HL-60 (cell line): ENCODE results near the gene PCK1.

Experiments
- CTCF ChIP-seq: IDR thresholded peaks from one replicate; pipeline ENCODE4 v1.5.1; 2011; ENCODE audit warnings: low read length, control low read depth, inconsistent platforms; ENCODE audit not compliant: insufficient read depth
- POLR2AphosphoS5 ChIP-seq: IDR thresholded peaks from 2 replicates; pipeline ENCODE4 v1.6.1; 2012; ENCODE audit warnings: low read depth
- SPI1 ChIP-seq: IDR thresholded peaks from 2 replicates; pipeline ENCODE4 v1.6.1; 2012; ENCODE audit warnings: low read depth, mild to moderate bottlenecking, borderline replicate concordance

DNA sequence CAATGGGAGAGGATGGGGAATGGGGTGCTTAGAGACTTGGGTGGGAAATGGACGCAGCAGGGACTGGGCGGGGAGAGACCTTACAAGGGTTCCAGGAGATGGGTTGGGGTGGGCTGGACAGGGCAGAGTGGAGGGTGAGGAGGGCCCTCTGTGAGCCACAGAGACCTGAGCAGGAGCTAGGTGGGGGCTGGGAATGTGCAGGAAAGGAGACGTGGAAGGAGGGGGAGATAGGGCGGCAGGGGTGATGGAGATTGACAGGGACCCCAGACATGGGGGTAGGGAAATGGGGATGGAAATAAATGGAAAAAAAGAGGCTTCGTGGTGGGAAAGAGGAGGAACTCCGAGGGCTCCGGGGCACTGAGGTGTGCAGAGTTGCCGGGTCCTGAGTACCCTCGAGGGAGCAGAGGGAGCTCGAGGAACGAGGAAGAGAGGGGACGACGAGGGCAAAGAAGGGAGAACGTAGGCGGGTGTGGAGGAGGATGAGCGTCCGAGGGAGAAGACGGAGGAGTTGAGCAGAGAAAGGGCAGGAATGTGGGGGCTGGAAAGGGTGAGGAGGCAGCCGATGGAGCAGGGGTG lies 33.9 kb upstream of the PCK1 start:
- TF ChIP-seq CTCF (no peak), POLR2AphosphoS5 (no peak), SPI1 (no peak)
